ENCODE measurements around the gene ADCY7.

The ADCY7 gene

GRCh38 chr16:50273382-50273690 is 7.0 kb downstream of the ADCY7 start:
- H3F3A ChIP-seq (ENCODE audit: insufficient read depth, low read length): peaks cover 16% of the 10 kb centered on the region
- no peak overlapping the region for H3K4me3 ChIP-seq (ENCODE audit: low read length)
- H3K9me3 ChIP-seq (replicated peaks; ENCODE audit: insufficient read depth, low read length): no peaks in the 10 kb centered on the region
- H4K20me1 ChIP-seq (ENCODE audit: insufficient read depth, low read length): no peaks in the 10 kb centered on the region
- no peak for DNase-seq
- H2AFZ ChIP-seq (ENCODE audit: low read length): no peak overlapping the region
- no peaks in the 10 kb centered on the region for H3K9me2 ChIP-seq (replicated peaks; ENCODE audit: insufficient read depth, low read length)
- H3K36me3 ChIP-seq (replicated peaks; ENCODE audit: insufficient read depth, low read length): no peaks in the 10 kb centered on the region
- peak overlapping the region; percentile 100; the same call in 1 of the 2 replicates for H3K4me2 ChIP-seq (ENCODE audit: low read depth, low read length)
- TF ChIP-seq EZH2 (optimal IDR thresholded peaks at IDR 0.05; ENCODE audit: low read depth, low read length): no peak
- TF ChIP-seq EZH2phosphoT487 (IDR thresholded peaks at IDR 0.05; ENCODE audit: low read length): no peak
- no peak for TF ChIP-seq CTCF (IDR thresholded peaks at IDR 0.05; ENCODE audit: low read length)
- H3K4me1 ChIP-seq (ENCODE audit: low read length): peaks cover 36% of the 10 kb centered on the region
- H3K79me2 ChIP-seq (ENCODE audit: low read length): peaks cover 47% of the 10 kb centered on the region
- H3K27me3 ChIP-seq (replicated peaks; ENCODE audit: insufficient read depth, low read length): no peaks in the 10 kb centered on the region
- no peak overlapping the region; the same call in 1 of the 2 replicates for H3K27ac ChIP-seq (ENCODE audit: low read length)
- peak overlapping the region; percentile 97; the same call in 1 of the 2 replicates for H3K9ac ChIP-seq (ENCODE audit: low read length)

GRCh38 chr16:50273888-50274325 is 7.6 kb downstream of the ADCY7 start:
- peaks cover 51% of the 10 kb centered on the region for H3K79me2 ChIP-seq (ENCODE audit: low read length)
- peaks cover 20% of the 10 kb centered on the region for H3F3A ChIP-seq (ENCODE audit: insufficient read depth, low read length)
- no peaks in the 10 kb centered on the region for H4K20me1 ChIP-seq (ENCODE audit: insufficient read depth, low read length)
- peak overlapping the region; percentile 35 for H2AFZ ChIP-seq (ENCODE audit: low read length)
- TF ChIP-seq EZH2phosphoT487 (IDR thresholded peaks at IDR 0.05; ENCODE audit: low read length) (no peak), EZH2 (optimal IDR thresholded peaks at IDR 0.05; ENCODE audit: low read depth, low read length) (no peak), CTCF (IDR thresholded peaks at IDR 0.05; ENCODE audit: low read length) (no peak)
- H3K9ac ChIP-seq (ENCODE audit: low read length): peak overlapping the region; percentile 97
- H3K9me3 ChIP-seq (replicated peaks; ENCODE audit: insufficient read depth, low read length): no peaks in the 10 kb centered on the region
- DNase-seq: peak; percentile 74
- H3K36me3 ChIP-seq (replicated peaks; ENCODE audit: insufficient read depth, low read length): no peaks in the 10 kb centered on the region
- H3K9me2 ChIP-seq (replicated peaks; ENCODE audit: insufficient read depth, low read length): no peaks in the 10 kb centered on the region
- no peaks in the 10 kb centered on the region for H3K27me3 ChIP-seq (replicated peaks; ENCODE audit: insufficient read depth, low read length)
- H3K4me1 ChIP-seq (ENCODE audit: low read length): peaks cover 36% of the 10 kb centered on the region
- peak overlapping the region; percentile 97 for H3K4me3 ChIP-seq (ENCODE audit: low read length)
- peak overlapping the region; percentile 100 for H3K4me2 ChIP-seq (ENCODE audit: low read depth, low read length)
- peak overlapping the region; percentile 87 for H3K27ac ChIP-seq (ENCODE audit: low read length)

- Histone ChIP-seq H3K27ac (ENCODE audit: low read length) (peak overlapping the region; percentile 87), H3K36me3 (replicated peaks; ENCODE audit: insufficient read depth, low read length) (no peaks in the 10 kb centered on the region), H3K27me3 (replicated peaks; ENCODE audit: insufficient read depth, low read length) (no peaks in the 10 kb centered on the region), H3K4me3 (ENCODE audit: low read length) (peak overlapping the region; percentile 97), H4K20me1 (ENCODE audit: insufficient read depth, low read length) (no peaks in the 10 kb centered on the region), H3K79me2 (ENCODE audit: low read length) (peaks cover 57% of the 10 kb centered on the region), H3K4me2 (ENCODE audit: low read depth, low read length) (peak overlapping the region; percentile 100), H3K4me1 (ENCODE audit: low read length) (peaks cover 36% of the 10 kb centered on the region), H2AFZ (ENCODE audit: low read length) (peak overlapping the region; percentile 80), H3K9ac (ENCODE audit: low read length) (peak overlapping the region; percentile 97), H3K9me2 (replicated peaks; ENCODE audit: insufficient read depth, low read length) (no peaks in the 10 kb centered on the region), H3K9me3 (replicated peaks; ENCODE audit: insufficient read depth, low read length) (no peaks in the 10 kb centered on the region), H3F3A (ENCODE audit: insufficient read depth, low read length) (peaks cover 20% of the 10 kb centered on the region)
- no peak for TF ChIP-seq CTCF (IDR thresholded peaks at IDR 0.05; ENCODE audit: low read length)
- TF ChIP-seq EZH2 (optimal IDR thresholded peaks at IDR 0.05; ENCODE audit: low read depth, low read length): no peak
- no peak for TF ChIP-seq EZH2phosphoT487 (IDR thresholded peaks at IDR 0.05; ENCODE audit: low read length)
- DNase-seq: peak; percentile 29
These were observed 8.2 kb downstream of the ADCY7 start for GRCh38 chr16:50274326-50275097.

Measured in MM.1S (cell line).